Ecto neural progenitor cell (in vitro differentiated cells): Measurements from ENCODE around the gene SKI.

Source experiments
- DNase-seq: peaks from one replicate; pipeline ENCODE4 v3.0.0-alpha.2; 2018; ENCODE audit warnings: low spot score

Gene SKI

DNA sequence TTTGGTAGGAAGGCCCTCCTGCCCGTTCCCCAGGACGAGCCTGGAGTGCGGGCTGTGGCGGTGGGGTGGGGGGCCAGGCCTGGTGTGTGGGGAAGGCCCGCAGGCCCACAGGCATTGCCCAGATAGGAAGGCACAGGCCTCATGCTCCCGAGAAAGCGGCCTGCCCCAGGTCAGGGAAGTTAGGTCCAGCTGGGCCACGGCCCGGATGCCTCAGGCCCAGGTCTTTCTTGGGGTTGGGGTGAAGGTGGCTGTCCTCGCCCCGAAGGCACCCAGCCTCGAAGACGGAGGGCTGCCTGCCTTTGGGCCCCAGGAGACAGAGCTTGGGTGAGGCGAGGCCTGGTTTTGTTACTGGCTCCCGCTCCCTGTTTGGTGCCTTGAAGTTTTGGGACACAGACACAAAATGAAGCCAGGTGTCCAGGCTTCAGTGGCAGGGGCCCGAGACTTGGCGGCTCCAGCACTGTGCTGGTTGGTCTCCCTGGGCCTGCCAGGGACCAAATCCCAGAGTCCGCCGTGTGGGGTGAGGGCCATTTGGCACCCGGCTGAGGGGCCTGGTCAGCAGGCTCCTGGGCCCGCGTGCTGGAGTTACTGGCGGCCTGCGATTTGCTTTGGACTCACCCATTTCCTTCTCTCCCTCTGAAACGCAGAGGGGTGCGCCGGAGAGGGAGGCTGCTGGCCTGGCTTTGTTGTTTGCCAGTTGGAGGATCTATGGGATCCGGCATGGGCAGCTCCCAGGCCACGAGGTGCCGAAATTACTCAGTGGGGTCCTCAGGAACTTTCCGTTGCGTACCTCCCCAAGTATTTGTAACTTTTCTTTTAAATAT is 2.0 kb downstream of the SKI start:
- no peak for DNase-seq

DNA sequence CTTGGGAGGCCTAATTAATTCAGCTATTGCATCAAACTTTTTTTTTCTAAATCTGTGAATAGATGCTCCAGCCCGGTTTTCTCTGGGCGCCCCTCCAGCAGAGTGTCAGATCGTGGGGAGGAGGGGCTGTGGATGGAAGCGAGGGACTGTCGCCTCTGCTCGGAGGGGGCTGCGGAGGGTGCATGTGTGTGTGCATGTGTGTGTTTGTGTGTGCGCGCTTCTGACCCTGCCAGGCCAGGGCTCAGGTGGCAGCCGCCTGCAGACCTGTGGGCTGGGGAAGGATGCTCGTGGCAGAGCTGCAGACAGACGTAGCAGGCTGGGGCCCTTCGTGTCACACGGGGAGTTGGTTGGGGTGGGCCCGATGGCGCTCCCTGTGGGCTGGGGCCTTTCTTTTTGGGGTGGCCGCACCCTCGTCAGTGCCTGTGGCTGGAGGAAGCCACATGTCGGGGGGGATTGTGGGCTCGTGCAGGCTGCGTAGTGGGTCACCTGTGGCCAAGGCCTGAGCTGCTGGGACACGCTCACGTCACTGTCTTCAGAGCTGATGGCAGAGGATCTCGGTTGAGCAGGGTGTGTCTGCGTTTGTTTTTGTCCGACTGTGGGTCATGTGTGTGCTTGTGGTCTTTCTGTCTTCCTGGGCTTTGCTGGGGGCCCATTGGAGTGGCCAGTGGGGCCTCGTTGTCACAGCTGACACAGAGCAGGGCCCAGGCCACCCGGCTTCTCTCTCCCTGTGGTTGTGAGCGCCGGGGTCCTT is 2.8 kb downstream of the SKI start:
- DNase-seq: no peak

DNA sequence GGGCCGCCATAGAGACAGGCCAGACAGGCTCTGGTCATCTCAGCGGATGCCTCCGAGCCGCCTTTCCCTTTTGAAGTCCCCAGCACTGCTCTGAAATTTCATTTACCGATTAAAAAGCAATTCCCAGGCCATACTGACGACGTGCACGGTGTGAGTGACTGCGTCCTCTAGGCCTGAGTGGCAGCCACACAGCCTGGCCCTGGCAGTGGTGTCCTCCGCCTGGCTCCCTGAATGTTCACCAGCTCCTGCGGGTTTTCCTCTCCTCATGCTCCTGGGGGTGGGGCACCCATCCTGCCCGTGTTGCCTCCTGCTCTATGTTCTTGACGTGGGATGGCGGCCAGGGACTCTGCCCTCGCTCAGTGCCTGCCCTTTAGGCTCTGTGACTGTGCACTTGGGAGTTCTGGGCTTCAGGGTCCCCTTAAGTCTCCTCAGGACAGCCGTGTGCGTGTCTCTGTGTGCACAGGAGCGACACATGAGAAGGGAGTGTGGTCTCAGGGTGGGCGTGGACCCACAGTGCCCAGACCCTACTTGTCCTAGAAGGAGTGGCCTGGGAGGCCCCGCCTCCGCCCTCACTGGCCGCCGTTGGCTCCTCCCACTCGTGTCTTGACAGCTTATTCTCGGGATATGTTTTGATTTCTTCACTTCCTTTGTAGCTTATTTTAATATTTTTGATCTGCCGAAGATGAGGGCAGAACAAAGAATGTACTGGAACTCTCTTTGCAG is 3.6 kb downstream of the SKI start:
- DNase-seq: no peak

- DNase-seq: no peak
These were observed 4.3 kb downstream of the SKI start for GRCh38 chr1:2232255-2232915.

- no peak for DNase-seq
These were observed 4.9 kb downstream of the SKI start for GRCh38 chr1:2232916-2233438.

- DNase-seq: no peak
These were observed 5.3 kb downstream of the SKI start for GRCh38 chr1:2233468-2233867.

- DNase-seq: no peak
These were observed 6.1 kb downstream of the SKI start for GRCh38 chr1:2233997-2234761.

GRCh38 chr1:2234762-2235113 is 6.6 kb downstream of the SKI start:
- no peak for DNase-seq

- no peak for DNase-seq
These were observed 7.3 kb downstream of the SKI start for GRCh38 chr1:2235300-2235998.

DNA sequence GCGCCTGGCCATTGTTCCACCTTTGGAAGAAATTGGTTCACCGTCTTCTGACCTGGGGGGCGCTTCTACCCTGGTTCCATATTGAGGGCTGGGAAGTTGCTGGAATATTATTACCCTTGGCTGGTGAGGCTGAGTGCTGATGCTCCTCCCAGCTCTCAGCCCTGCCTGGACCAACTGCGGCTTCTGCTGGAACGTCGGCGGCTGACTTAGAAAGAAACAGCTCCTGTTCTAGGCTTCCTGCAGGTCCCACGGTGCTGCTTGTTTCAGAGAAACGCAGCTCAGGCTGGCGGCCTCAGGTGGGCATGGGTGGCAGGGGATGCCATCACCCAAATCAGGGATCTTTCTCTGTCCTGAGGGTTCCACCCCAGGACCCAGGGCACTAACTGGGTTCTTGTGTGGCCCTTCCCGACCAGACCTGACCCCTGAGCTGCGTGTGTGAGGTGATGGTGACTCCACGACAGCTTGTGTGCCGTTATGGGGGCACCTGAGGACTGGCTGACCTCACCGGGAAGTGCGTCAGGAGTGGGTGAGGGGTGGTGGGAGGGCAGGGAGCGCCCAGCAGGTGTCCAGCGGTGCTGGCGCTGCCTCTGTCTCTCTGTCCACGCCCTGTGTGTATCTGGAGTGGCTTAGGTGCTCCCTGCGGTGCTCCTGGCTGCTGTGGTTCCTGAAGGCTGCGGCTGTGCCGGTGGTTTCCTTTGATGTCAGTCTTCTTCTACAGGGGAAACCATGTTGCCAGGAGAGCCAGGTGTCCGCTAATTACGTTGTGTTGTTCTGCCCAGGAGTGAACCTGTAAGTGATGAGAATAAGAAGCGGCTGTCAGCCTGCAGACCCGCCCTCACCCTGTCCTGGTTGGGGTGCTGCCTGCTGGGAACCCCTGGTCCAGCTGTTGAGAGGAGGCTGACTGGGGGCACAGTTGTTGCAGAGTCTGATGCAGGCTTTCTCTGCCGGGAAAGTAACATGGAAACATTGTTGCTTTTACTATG is 8.9 kb downstream of the SKI start:
- no peak for DNase-seq

GRCh38 chr1:2237773-2238172 is 9.7 kb downstream of the SKI start:
- DNase-seq: no peak

DNA sequence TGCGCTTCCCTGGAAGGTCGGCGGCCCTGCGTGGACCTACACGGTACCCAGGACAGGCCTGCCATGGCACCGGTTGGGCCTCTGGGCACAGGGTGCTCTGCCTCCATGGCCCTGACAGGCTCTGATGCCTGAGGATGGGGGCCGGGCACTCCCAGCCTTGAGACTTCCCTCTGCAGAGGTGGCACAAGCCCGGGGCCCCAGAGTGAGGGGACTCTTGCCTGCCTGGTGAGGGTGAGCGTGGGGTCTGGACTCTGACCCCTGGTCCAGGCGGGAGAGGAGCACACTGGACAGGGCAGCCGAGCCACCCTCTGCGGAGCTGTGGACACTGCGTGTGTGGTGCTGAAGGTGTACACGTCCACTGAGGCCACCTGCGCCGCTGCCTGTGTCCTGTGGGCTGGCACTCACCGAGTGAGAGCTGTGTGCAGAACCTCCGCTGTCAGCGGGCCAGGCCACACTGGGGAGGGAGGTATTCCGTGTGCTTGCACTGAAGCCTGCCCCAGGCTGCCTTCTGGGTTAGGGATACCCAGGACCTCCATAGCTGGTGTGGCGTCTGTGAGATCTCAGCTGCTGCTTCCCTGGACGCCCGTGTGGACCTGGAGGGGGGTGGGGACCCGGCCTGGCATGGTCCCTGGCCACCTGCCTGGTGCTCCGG is 10.4 kb downstream of the SKI start:
- DNase-seq: no peak

- DNase-seq: no peak
These were observed 10.9 kb downstream of the SKI start for GRCh38 chr1:2239013-2239370.

GRCh38 chr1:2239384-2239985 is 11.4 kb downstream of the SKI start:
- no peak for DNase-seq

DNA sequence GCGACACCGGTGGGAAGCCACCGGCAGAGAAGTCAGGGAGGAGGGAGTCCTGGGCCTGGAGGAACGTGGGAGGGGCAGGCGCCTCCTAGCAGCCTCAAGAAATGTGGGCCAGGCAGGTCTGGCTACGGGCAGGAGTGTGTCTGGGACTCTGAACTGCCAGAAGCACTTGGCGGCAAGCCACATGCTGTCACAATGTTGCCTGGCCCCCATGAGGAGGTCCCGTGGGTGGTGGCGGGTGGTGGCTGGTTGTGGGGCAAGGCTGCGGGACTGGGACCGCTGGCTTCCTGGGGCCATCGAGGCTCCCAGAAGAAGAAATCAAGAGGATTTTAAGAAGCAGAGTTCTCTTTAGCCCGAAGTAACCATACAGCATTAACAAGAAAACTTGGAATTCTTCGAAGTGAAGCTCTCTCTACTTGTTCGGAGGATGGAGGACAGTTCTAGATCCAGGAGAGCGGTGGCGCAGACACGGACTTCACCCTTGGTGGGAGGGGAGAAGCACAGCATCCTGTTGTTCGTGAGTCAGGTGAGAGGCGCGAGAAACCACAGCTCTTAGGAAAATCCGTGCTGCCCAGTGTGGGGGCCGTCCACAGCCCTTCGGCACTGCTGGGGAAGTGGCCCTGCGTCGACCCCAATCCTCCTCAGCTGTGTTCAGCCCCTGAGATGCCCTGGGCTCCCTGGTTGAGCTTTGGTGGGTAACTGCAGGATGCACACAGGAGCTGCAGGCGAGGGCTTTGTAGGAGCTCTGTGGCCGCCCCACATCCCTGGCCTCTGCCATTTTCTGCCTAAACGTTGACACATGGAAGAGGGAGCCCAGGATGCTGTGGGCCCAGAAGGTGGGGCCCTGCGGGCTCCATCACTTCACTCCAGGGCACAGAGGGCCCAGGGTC is 12.4 kb downstream of the SKI start:
- DNase-seq: peak; percentile 46

GRCh38 chr1:2241820-2242219 is 13.7 kb downstream of the SKI start:
- no peak for DNase-seq
